ENCODE measurements around the gene ROCK2.

DNA sequence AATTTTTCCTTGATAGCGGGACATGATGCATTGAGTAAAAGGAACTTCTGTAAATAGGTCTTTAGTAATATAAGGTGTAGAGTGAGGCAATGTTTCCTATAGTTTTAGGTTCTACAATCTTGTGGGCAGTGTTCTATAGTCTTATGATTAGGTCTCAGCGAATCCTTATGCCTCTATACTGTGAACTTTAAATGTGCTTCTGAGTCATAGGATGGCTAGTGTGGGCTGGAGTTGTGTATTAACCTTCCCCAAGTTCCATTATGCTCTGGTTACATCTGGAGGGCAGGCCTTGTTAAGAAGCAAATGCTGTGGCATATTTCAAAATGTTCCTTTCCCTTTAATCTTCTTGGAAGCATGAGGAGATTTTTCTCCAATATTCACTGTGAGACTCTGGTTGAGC lies 73.5 kb downstream of the ROCK2 start:
- TF ChIP-seq POLR2A (IDR thresholded peaks at IDR 0.05; ENCODE audit: low read length) (no peak), GATA1 (IDR thresholded peaks at IDR 0.05; ENCODE audit: low read depth, low read length) (no peak)
